Cardiac septum (tissue), 1 donor: Measurements from ENCODE around the gene SOD2. TPM values are rescaled to one million over a fixed set of nuclear protein-coding genes. Genes with fewer than 3 reads are reported as not detected.
"Not testable (repeated sequence)": the region's sequence is repeated elsewhere in the genome, so short reads cannot be mapped to it uniquely, and the experiment has no call there.

Experiments
- DNase-seq: peaks from one replicate; pipeline ENCODE4 v3.0.0-alpha.2; 2020; ENCODE audit warnings: low spot score
- intact Hi-C: fragments of 100-400 bp; cut with DNase I; formaldehyde crosslinking; loops from one replicate; pipeline ENCODE4 v1.14.0; 2022
- long read RNA-seq: library from polyadenylated mRNA; unstranded; transcript quantifications from one replicate; pipeline ENCODE4 v2.0.0, GENCODE V29; 2021
- total RNA-seq: library from RNA; stranded (reverse); fragmentation: NEBNext Ultra II Directional; extraction: Animal tissue kit (Norgen Biotek cat#: 25700); gene quantifications from one replicate; pipeline ENCODE4 v1.2.1, GENCODE V29; 2021
- donor health status: DM: no; HTN: no; CAD: no.

The SOD2 gene
- total RNA-seq: 666 TPM
- long read RNA-seq, full-length matches to known transcripts: 334 of 486 reads
- long read RNA-seq, partial matches to known transcripts: 16 of 486 reads
- long read RNA-seq, other reads (novel, unspliced or antisense): 136 of 486 reads

- peak; percentile 94 for DNase-seq
- intact Hi-C loops: loop anchor here (1.0 to 2.0 kb wide), 2 partner anchors 33 to 96 kb away; partner anchors contain the start of genes TCP1 and WTAP
These were observed at the start of gene SOD2 for GRCh38 chr6:159693128-159693893. Gene SOD2, minus strand, starts transcription at chr6:159693241. Its CDS starts 74 bp downstream, at chr6:159693167.

GRCh38 chr6:159742165-159742564 lies 49.1 kb upstream of the SOD2 start:
- intact Hi-C loops: no loop called here

GRCh38 chr6:159739341-159739740 lies 46.3 kb upstream of the SOD2 start:
- intact Hi-C loops: no loop called here
- DNase-seq: no peak

More at GRCh38 chr6:159742165-159742564, 49.1 kb upstream of the SOD2 start:
- no peak for DNase-seq

- intact Hi-C loops: no loop called here
- DNase-seq: no peak
These were observed 43.9 kb upstream of the SOD2 start for GRCh38 chr6:159736908-159737307.

- intact Hi-C loops, DNase-seq: not testable (repeated sequence)
These were observed 40.4 kb upstream of the SOD2 start for GRCh38 chr6:159733395-159733794.

- intact Hi-C loops, DNase-seq: not testable (repeated sequence)
These were observed 39.5 kb upstream of the SOD2 start for GRCh38 chr6:159732550-159732949.

- DNase-seq: no peak
- intact Hi-C loops: no loop called here
These were observed 37.3 kb upstream of the SOD2 start for GRCh38 chr6:159730332-159730676.

- intact Hi-C loops: loop anchor here (10.0 kb wide), 1 partner anchor 235 kb away; the partner anchor contains the start of gene IGF2R
- DNase-seq: no peak
These were observed 36.7 kb upstream of the SOD2 start for GRCh38 chr6:159729598-159730331.

GRCh38 chr6:159728531-159728964 lies 35.5 kb upstream of the SOD2 start:
- intact Hi-C loops: loop anchor here (10.0 kb wide), 1 partner anchor 236 kb away; the partner anchor contains the start of gene IGF2R
- no peak for DNase-seq

GRCh38 chr6:159727717-159728445 lies 34.8 kb upstream of the SOD2 start:
- DNase-seq: no peak
- intact Hi-C loops: loop anchor here (2.0 to 10.0 kb wide), 4 partner anchors 33 to 237 kb away; partner anchors contain the start of genes IGF2R, SOD2 and TCP1

- intact Hi-C loops: loop anchor here (2.0 to 10.0 kb wide), 4 partner anchors 34 to 238 kb away; partner anchors contain the start of genes IGF2R, SOD2 and TCP1
These were observed 34.1 kb upstream of the SOD2 start, which contains the start of gene WTAP for GRCh38 chr6:159726918-159727716. Gene WTAP, plus strand, starts transcription at chr6:159727506. Its CDS starts 8,760 bp downstream, at chr6:159736266.

GRCh38 chr6:159726255-159726917 lies 33.3 kb upstream of the SOD2 start:
- intact Hi-C loops: loop anchor here (2.0 to 10.0 kb wide), 4 partner anchors 34 to 238 kb away; partner anchors contain the start of genes IGF2R, SOD2 and TCP1
- DNase-seq: no peak

More at GRCh38 chr6:159726918-159727716, 34.1 kb upstream of the SOD2 start, which contains the start of gene WTAP:
- peak; percentile 98 for DNase-seq

GRCh38 chr6:159725208-159725607 lies 32.2 kb upstream of the SOD2 start:
- intact Hi-C loops: loop anchor here (10.0 kb wide), 1 partner anchor 240 kb away; the partner anchor contains the start of gene IGF2R
- DNase-seq: not testable (repeated sequence)

GRCh38 chr6:159724778-159725177 lies 31.7 kb upstream of the SOD2 start:
- DNase-seq: no peak
- intact Hi-C loops: loop anchor here (10.0 kb wide), 1 partner anchor 240 kb away; the partner anchor contains the start of gene IGF2R

GRCh38 chr6:159723259-159723658 lies 30.2 kb upstream of the SOD2 start:
- no peak for DNase-seq
- intact Hi-C loops: loop anchor here (10.0 kb wide), 1 partner anchor 242 kb away; the partner anchor contains the start of gene IGF2R

- intact Hi-C loops: loop anchor here (10.0 kb wide), 1 partner anchor 242 kb away; the partner anchor contains the start of gene IGF2R
- no peak for DNase-seq
These were observed 29.6 kb upstream of the SOD2 start for GRCh38 chr6:159722655-159723054.

GRCh38 chr6:159721981-159722380 lies 28.9 kb upstream of the SOD2 start:
- intact Hi-C loops: loop anchor here (10.0 kb wide), 1 partner anchor 243 kb away; the partner anchor contains the start of gene IGF2R
- DNase-seq: not testable (repeated sequence)
